GM12872 (cell line): Measurements from ENCODE around the gene AIMP2.

Source experiments
- CTCF ChIP-seq: IDR thresholded peaks from 3 replicates; pipeline ENCODE4 v1.5.1; 2011; ENCODE audit warnings: low read depth, mild to moderate bottlenecking, low read length, moderate library complexity; ENCODE audit not compliant: insufficient read depth

The AIMP2 gene

GRCh38 chr7:6015917-6016652 lies 7.0 kb downstream of the AIMP2 start:
- TF ChIP-seq CTCF: no peak

GRCh38 chr7:6016653-6016966 lies 7.5 kb downstream of the AIMP2 start:
- TF ChIP-seq CTCF: no peak

GRCh38 chr7:6020371-6021286 lies 11.6 kb downstream of the AIMP2 start:
- no peak for TF ChIP-seq CTCF

GRCh38 chr7:6022707-6023106 lies 13.6 kb downstream of the AIMP2 start:
- no peak for TF ChIP-seq CTCF

- no peak for TF ChIP-seq CTCF
These were observed 14.9 kb downstream of the AIMP2 start for GRCh38 chr7:6023974-6024435.

- peak; percentile 38; the same call in 2 of the 3 replicates for TF ChIP-seq CTCF
These were observed 17.1 kb downstream of the AIMP2 start for GRCh38 chr7:6026011-6026819.
